ENCODE data around the gene NR6A1.

NR6A1 gene

GRCh38 chr9:124754289-124754688 is 16.8 kb downstream of the NR6A1 start:
- H3K27ac ChIP-seq = no peak overlapping the region
- no peaks in the 10 kb centered on the region for H3K4me1 ChIP-seq
- peaks cover 0 to 26% of the 10 kb centered on the region in 2 donors for H3K27me3 ChIP-seq
- H3K36me3 ChIP-seq = no peaks in the 10 kb centered on the region
- TF ChIP-seq CTCF (IDR thresholded peaks at IDR 0.05) = no peak
- DNase-seq = no peak
- intact Hi-C loops (cut with DNase I; ENCODE audit: low total_unique reads) = no loop called here
- no peak overlapping the region for H3K4me3 ChIP-seq
- H3K9me3 ChIP-seq = no peaks in the 10 kb centered on the region

GRCh38 chr9:124752967-124753366 is 18.1 kb downstream of the NR6A1 start:
- Histone ChIP-seq H3K27ac (no peak overlapping the region), H3K9me3 (no peaks in the 10 kb centered on the region), H3K4me1 (no peaks in the 10 kb centered on the region), H3K27me3 (peaks cover 0 to 26% of the 10 kb centered on the region in 2 donors), H3K36me3 (no peaks in the 10 kb centered on the region), H3K4me3 (no peak overlapping the region)
- intact Hi-C loops (cut with DNase I; ENCODE audit: low total_unique reads) = no loop called here
- DNase-seq = no peak
- no peak for TF ChIP-seq CTCF (IDR thresholded peaks at IDR 0.05)

- TF ChIP-seq CTCF (IDR thresholded peaks at IDR 0.05) = no peak
- Histone ChIP-seq H3K27ac (no peak overlapping the region), H3K9me3 (no peaks in the 10 kb centered on the region), H3K27me3 (peaks cover 0 to 5% of the 10 kb centered on the region in 2 donors), H3K4me1 (no peaks in the 10 kb centered on the region), H3K4me3 (no peak overlapping the region), H3K36me3 (no peaks in the 10 kb centered on the region)
- intact Hi-C loops (cut with DNase I; ENCODE audit: low total_unique reads) = no loop called here
- DNase-seq = no peak
Measured at GRCh38 chr9:124749781-124750180, 21.3 kb downstream of the NR6A1 start.

GRCh38 chr9:124749284-124749683 is 21.8 kb downstream of the NR6A1 start:
- no peak overlapping the region for H3K4me3 ChIP-seq
- H3K36me3 ChIP-seq = no peaks in the 10 kb centered on the region
- H3K4me1 ChIP-seq = no peaks in the 10 kb centered on the region
- intact Hi-C loops (cut with DNase I; ENCODE audit: low total_unique reads) = no loop called here
- no peak for TF ChIP-seq CTCF (IDR thresholded peaks at IDR 0.05)
- DNase-seq = no peak
- H3K9me3 ChIP-seq = no peaks in the 10 kb centered on the region
- H3K27me3 ChIP-seq = peaks cover 0 to 1% of the 10 kb centered on the region in 2 donors
- no peak overlapping the region for H3K27ac ChIP-seq

- Histone ChIP-seq H3K9me3 (no peaks in the 10 kb centered on the region), H3K36me3 (no peaks in the 10 kb centered on the region), H3K27me3 (no peaks in the 10 kb centered on the region), H3K4me3 (no peak overlapping the region), H3K4me1 (no peaks in the 10 kb centered on the region), H3K27ac (no peak overlapping the region)
- TF ChIP-seq CTCF (IDR thresholded peaks at IDR 0.05) = no peak
- intact Hi-C loops (cut with DNase I; ENCODE audit: low total_unique reads) = no loop called here
- no peak for DNase-seq
Measured at GRCh38 chr9:124747065-124747464, 24.0 kb downstream of the NR6A1 start.

GRCh38 chr9:124743686-124744348 is 27.3 kb downstream of the NR6A1 start:
- Histone ChIP-seq H3K27me3 (no peaks in the 10 kb centered on the region), H3K9me3 (no peaks in the 10 kb centered on the region), H3K4me1 (no peaks in the 10 kb centered on the region), H3K27ac (no peak overlapping the region), H3K36me3 (no peaks in the 10 kb centered on the region), H3K4me3 (no peak overlapping the region)
- DNase-seq = no peak
- intact Hi-C loops (cut with DNase I; ENCODE audit: low total_unique reads) = no loop called here
- no peak for TF ChIP-seq CTCF (IDR thresholded peaks at IDR 0.05)

All from tibial artery (tissue), 4 donors.